GM12874 (cell line): Measurements from ENCODE around the gene TEX264.

Experiments used
- TF ChIP-seq, protein P1 (sequence below): IDR thresholded peaks from 2 replicates; pipeline ENCODE4 v1.5.1; 2011; ENCODE audit warnings: low read depth, mild to moderate bottlenecking, control low read depth, low read length, moderate library complexity; ENCODE audit not compliant: insufficient read depth

The TEX264 gene

DNA sequence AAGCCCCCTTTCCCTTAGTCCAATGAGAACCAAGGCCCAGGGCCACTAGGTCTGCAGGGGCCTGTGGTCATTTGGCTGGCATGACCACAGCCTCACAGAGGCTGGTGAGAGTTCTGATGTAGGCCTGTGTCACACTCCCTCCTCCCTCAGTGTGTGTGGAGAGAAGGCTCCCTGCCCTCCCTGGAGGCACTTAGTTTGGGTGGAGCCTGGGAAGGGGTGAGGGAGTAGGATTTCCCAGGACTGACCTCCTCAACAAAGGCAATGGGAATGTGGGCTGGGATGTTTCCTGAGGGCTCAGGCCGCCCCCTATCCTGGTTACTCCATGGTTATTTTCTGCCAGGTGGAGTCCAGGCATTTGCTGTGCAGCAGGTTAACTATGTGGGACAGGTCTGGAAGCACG lies 7.6 kb downstream of the TEX264 start:
- TF ChIP-seq, protein P1, sequence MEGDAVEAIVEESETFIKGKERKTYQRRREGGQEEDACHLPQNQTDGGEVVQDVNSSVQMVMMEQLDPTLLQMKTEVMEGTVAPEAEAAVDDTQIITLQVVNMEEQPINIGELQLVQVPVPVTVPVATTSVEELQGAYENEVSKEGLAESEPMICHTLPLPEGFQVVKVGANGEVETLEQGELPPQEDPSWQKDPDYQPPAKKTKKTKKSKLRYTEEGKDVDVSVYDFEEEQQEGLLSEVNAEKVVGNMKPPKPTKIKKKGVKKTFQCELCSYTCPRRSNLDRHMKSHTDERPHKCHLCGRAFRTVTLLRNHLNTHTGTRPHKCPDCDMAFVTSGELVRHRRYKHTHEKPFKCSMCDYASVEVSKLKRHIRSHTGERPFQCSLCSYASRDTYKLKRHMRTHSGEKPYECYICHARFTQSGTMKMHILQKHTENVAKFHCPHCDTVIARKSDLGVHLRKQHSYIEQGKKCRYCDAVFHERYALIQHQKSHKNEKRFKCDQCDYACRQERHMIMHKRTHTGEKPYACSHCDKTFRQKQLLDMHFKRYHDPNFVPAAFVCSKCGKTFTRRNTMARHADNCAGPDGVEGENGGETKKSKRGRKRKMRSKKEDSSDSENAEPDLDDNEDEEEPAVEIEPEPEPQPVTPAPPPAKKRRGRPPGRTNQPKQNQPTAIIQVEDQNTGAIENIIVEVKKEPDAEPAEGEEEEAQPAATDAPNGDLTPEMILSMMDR: no peak

DNA sequence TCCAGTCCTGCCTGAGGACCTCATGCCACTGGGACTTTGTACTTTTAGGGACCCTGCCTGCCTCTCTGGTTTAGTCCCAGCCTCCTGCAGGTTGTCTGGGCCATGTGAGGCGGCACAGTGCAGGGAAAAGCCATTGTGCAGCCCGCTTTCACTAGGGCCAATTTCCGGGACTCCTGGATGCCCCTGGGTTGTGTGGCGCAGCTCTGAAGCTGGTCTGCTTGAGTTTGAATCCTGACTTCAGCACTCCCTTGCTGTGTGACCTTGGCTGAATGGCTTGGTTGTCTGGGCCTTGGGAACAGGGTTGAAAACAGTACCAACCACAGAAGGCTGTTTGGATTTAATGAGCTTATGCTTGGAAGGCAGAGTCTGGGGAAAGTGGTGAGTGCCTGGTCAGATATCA lies 8.3 kb downstream of the TEX264 start:
- TF ChIP-seq, protein P1: no peak

DNA sequence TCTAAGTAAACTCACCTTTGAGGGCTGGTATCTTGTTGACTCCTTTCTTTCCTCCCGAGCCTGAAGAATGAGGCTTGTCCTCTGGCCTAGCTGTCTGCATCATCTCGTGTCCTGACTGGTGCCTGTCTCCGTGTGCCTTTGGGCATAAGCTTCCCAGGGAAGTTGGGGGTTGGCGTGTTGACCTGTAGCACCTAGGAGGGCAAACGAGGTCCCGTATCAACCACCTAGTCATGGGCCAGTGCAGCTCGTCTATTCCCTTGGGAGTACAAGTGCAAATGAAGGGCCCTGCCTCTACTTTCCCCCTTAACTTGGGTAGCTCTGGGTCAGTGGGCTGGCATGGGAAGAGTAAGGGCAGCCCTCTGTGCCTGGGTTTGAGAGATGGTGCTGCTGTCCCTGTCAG lies 8.7 kb downstream of the TEX264 start:
- TF ChIP-seq, protein P1: no peak

DNA sequence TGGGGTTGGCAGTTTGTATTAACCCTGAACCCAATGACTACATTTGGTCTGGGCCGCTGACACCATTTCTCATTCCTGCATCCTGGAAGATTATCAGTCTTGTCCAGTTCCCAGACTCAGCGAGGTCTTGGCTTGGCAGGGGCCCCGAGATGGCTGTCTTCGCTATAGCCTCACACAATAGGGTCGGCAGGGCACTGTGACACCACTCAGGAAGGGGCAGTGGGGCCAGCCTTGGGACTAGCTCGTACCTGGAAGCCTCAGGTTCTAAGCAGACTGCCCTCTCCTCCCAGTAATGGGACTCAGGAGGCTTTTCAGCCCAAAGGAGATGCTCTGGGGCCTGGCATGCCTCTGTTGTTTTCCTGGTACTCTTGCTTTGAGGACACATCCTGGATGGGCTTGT lies 9.1 kb downstream of the TEX264 start:
- TF ChIP-seq, protein P1: no peak

DNA sequence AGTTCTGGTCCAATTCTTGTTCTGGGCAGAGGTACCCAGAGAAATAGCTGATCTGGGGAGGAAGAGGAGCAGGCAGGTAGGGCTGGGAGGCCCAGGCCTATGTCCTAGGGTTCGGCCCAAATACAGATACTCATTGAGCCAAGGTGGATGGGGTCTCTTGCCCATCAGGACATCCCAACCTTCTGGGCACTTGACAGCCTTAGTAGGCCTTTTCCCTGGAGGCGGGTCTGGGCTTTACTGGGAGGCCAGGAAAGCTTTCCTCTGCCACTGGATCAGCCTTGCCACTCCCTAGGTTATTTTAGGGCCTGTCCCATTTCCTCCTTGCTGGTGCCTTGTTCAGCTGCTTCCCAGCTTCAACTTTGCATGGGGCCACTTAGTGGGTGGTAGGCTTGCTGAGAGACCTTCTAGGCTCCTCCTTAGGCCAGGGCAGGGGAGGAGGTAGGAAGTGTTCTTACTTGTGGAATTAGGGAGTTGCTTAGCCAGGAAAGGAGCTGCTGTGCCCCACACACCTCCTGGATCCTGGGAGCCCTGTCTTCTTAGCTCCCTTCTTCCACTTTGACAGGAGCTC lies 9.7 kb downstream of the TEX264 start:
- TF ChIP-seq, protein P1: no peak

DNA sequence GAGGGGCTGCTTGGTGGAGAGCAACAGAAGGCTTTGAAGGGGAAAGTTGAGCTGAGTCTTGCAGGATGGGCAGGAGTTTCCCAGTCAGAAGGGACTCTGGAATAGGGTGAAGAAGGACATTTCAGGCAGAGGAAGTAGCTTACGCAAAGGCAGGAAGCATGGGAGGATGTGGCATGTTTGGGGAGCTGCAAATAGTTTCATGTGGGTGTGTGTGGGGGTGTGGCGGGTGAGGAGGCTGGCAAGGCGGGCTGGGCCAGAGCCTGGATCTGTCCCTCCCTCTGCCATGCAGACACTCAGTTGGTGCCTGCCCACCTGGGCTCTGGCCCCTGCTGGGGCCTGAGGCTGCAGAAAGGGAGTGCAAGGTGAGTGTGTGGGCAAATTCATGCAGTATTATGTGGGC lies 10.4 kb downstream of the TEX264 start:
- TF ChIP-seq, protein P1: no peak

DNA sequence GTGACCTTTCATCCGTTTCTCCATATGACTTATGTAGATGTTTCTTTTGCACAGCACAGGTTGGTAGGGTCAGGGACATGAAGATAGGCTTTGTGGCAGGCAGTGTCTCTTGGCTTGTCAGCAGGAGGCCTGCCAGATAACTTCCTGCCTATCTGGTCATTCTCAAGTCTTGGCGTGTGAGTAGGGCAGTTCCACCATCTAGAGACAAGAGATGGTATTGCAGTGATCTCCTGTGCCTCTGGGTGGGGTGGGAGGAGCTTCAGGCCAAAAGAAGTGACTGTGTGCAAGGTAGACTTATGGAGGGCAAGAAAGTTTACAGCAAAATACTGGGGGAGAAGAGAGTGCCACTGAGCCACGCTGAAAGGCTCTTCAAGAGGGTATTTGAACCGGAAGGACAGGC lies 11.0 kb downstream of the TEX264 start:
- TF ChIP-seq, protein P1: peak; percentile 84
